GM13977 (cell line): ENCODE data around the gene PHF3.

Experiments used
- DNase-seq: peaks from one replicate; pipeline ENCODE4 v3.0.0; 2012; ENCODE audit warnings: low spot score
- in situ Hi-C: fragments of 300-500 bp; cut with MboI; formaldehyde crosslinking; loops from one replicate; pipeline ENCODE4 v1.12.0; 2022; ENCODE audit warnings: low sequenced_read_pairs, low pct_unique_long_range_greater_than_20kb, mixed read lengths, inconsistent platforms; ENCODE audit not compliant: unreplicated experiment
- TF ChIP-seq, protein P1 (sequence below): IDR thresholded peaks from 2 replicates; pipeline ENCODE4 v1.5.1; 2012; ENCODE audit warnings: mild to moderate bottlenecking, control low read depth; ENCODE audit not compliant: insufficient read depth; ENCODE audit errors: extremely low read depth, missing control alignments

Gene PHF3

DNA sequence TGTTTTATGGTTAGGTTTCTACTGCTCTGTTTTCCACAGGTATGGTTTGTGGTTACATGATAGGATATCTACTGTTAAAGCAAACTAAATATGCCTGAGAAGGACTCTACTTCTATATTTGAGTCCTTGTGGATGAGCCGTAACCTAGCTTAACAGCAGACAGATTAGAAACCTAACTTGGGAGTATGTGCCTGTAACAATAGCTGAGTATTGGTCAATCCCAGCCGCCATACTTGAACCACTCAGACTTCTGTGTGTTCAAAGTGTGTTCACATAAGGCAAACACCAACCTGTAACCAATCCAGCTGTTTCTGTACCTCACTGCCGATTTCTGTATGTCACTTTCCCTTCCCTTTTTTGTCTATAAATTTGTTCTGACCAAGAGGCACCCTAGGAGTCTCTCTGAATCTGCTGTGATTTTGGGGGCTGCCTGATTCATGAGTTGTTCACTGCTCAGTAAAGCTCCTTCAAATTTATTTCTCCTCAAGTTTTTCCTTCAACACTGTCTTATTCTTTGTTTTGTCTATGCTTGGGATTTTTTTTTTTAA, 37.1 kb downstream of the PHF3 start:
- no peak for DNase-seq
- TF ChIP-seq, protein P1, sequence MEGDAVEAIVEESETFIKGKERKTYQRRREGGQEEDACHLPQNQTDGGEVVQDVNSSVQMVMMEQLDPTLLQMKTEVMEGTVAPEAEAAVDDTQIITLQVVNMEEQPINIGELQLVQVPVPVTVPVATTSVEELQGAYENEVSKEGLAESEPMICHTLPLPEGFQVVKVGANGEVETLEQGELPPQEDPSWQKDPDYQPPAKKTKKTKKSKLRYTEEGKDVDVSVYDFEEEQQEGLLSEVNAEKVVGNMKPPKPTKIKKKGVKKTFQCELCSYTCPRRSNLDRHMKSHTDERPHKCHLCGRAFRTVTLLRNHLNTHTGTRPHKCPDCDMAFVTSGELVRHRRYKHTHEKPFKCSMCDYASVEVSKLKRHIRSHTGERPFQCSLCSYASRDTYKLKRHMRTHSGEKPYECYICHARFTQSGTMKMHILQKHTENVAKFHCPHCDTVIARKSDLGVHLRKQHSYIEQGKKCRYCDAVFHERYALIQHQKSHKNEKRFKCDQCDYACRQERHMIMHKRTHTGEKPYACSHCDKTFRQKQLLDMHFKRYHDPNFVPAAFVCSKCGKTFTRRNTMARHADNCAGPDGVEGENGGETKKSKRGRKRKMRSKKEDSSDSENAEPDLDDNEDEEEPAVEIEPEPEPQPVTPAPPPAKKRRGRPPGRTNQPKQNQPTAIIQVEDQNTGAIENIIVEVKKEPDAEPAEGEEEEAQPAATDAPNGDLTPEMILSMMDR, result no peak
- in situ Hi-C loops, result no loop called here

DNA sequence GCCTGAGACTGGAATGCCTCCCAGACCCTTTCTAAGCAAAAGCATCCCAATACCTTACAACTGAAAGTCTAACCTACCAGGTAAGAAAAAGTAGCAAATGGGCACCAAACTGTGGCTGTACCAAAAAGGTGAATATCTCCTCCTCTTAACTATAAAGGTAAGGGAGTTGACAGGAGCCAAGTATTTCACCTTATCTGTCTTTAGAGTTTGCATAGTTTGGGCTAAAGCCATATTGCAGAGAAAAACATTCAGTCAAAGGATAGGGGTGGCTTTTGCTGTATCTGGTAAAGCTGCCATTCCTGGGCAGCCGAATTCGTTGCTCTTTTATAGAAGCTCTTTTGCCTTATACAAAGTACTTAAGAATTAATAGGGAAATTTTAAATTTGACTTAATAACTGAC, 38.1 kb downstream of the PHF3 start:
- DNase-seq, result no peak
- in situ Hi-C loops, result no loop called here
- TF ChIP-seq, protein P1, result no peak

GRCh38 chr6:63674635-63675034, 39.0 kb downstream of the PHF3 start:
- DNase-seq, result no peak
- TF ChIP-seq, protein P1, result no peak
- in situ Hi-C loops, result no loop called here

DNA sequence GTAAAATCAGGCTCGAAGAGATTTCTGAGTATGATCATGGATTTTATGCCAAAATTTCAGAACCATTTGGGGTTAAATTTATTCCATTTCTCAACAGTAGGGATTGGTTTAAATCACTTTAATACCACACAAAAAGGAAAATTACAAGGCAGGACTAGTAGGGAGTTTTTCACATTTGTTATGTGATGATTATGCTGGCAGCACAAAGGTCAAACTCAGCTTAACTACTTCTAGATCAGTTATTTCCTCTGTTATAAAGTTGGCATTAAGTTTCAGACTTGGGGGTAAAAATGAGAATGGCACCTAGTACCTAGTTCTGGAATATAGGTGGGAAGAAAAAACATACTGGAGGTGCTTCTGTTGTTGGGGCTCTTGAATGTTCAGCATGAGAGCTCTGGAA, 39.5 kb downstream of the PHF3 start:
- in situ Hi-C loops, result no loop called here
- TF ChIP-seq, protein P1, result no peak
- no peak for DNase-seq

- in situ Hi-C loops, result no loop called here
- DNase-seq, result no peak
These were observed 41.0 kb downstream of the PHF3 start for GRCh38 chr6:63676412-63677114.

GRCh38 chr6:63677282-63677681, 41.7 kb downstream of the PHF3 start:
- DNase-seq, result no peak
- TF ChIP-seq, protein P1, result no peak
- in situ Hi-C loops, result no loop called here

More at GRCh38 chr6:63676412-63677114, 41.0 kb downstream of the PHF3 start:
- TF ChIP-seq, protein P1, result no peak
